Epithelial cell of proximal tubule (primary cell): ENCODE results near the gene SPRR2D. TPM values are rescaled to one million over a fixed set of nuclear protein-coding genes. Genes with fewer than 3 reads are reported as not detected.

Experiments used
- DNase-seq: peaks from one replicate; pipeline ENCODE4 v3.0.0-alpha.2; 2011; ENCODE audit warnings: low read depth
- H3K4me3 ChIP-seq: 2 replicates; pipeline ENCODE4 v1.5.1; 2011; ENCODE audit warnings: low read depth, mild to moderate bottlenecking, low read length
- total RNA-seq: library from RNA; depleted of rRNA; stranded (reverse); fragments of >200 nt; gene quantifications from 2 replicates; pipeline ENCODE4 v1.2.3, GENCODE V29; 2015
- TF ChIP-seq, protein P1 (sequence below): conservative IDR thresholded peaks from 2 replicates; pipeline ENCODE4 v1.5.1; 2012; ENCODE audit warnings: low read depth, mild to moderate bottlenecking, low read length

The SPRR2D gene
- total RNA-seq, 1 donor from 2014 or later: not detected

DNA sequence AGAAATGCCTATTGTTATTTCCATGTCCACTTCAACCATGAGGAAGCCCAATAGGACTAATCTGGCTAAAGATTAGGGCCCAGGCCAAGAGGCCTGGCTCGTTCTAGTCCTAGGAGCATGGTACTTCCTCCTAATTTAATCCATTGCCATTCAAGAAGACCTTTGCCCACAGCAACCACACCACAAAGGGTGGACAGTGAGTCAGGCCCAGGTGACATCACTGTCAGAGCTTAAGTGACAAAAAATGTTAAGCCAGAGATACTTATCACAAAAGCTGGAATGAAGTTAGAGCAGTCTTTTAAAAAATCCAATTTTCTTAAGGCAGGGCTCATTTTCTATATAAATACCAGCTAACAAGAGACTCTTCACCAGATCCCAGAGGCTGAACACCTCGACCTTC is 39.5 kb downstream of the SPRR2D start, which contains the start of gene SPRR3:
Gene SPRR3 (plus strand): TSS at position 368 of the 400 bp plus-strand sequence. CDS start 1,272 bp downstream, outside the sequence.
- DNase-seq: no peak
- H3K4me3 ChIP-seq: no peak within 1 kb of the TSS
- TF ChIP-seq, protein P1, sequence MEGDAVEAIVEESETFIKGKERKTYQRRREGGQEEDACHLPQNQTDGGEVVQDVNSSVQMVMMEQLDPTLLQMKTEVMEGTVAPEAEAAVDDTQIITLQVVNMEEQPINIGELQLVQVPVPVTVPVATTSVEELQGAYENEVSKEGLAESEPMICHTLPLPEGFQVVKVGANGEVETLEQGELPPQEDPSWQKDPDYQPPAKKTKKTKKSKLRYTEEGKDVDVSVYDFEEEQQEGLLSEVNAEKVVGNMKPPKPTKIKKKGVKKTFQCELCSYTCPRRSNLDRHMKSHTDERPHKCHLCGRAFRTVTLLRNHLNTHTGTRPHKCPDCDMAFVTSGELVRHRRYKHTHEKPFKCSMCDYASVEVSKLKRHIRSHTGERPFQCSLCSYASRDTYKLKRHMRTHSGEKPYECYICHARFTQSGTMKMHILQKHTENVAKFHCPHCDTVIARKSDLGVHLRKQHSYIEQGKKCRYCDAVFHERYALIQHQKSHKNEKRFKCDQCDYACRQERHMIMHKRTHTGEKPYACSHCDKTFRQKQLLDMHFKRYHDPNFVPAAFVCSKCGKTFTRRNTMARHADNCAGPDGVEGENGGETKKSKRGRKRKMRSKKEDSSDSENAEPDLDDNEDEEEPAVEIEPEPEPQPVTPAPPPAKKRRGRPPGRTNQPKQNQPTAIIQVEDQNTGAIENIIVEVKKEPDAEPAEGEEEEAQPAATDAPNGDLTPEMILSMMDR: no peak

DNA sequence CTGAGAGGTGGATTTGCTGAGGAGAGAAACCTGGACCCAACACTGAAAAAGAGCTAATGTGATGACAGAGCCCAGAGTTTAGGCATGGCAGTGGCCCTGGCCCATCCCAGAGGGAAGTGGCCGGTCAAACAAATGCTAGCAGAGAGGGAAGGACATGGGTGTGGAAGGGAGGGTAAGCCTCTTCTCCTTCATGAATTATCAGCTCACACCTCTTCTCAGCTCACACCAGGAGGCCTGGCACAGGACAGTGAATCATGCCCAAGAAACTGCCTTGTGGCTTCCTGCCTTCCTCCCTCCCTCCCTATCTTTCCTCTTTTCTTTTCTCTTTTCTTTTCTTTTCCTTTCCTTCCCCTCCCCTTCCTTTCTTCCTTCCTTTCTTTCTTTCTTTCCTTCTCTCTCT is 40.6 kb downstream of the SPRR2D start:
- DNase-seq: no peak
- H3K4me3 ChIP-seq: no peak overlapping the region
- TF ChIP-seq, protein P1: no peak

DNA sequence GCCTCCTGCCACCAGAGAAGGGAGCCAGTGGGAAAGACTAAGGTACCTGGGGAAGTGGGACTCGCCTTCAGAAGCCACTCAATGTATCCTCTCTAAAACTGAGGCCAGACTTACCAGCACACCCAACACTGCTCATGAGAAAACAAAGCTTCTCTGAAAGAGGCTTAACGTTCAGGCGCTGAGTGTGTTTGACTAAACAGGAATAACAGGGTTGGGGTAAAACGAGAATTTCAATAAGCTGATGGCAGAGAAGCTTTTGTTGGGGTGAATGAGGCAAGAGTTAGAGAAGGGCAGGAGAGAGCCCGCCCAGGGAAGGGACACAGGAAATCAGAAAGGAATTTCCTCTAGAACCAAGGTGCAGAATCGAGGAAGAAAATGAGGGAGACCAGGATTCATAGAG is 41.1 kb downstream of the SPRR2D start:
- no peak overlapping the region for H3K4me3 ChIP-seq
- DNase-seq: no peak
- TF ChIP-seq, protein P1: no peak

DNA sequence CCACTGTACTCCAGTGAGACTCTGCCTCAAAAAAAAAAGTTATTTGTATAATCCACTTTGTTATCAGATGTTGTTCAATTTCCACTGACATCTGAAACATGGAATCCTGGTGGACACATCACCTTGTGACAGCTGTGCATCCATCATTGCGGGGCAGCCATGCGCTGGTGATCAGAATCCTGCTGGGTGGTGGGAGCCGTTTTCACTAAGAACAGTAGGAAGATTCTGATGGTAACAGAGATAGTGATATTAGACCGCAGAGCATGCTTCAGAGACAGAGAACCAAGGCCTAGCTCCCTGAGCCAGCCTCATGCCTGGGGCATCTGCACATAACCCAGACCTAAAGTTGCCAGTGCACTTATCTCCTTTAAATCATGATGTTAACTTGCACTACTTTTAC is 42.4 kb downstream of the SPRR2D start:
- no peak for DNase-seq
- TF ChIP-seq, protein P1: no peak
- H3K4me3 ChIP-seq: no peak overlapping the region

DNA sequence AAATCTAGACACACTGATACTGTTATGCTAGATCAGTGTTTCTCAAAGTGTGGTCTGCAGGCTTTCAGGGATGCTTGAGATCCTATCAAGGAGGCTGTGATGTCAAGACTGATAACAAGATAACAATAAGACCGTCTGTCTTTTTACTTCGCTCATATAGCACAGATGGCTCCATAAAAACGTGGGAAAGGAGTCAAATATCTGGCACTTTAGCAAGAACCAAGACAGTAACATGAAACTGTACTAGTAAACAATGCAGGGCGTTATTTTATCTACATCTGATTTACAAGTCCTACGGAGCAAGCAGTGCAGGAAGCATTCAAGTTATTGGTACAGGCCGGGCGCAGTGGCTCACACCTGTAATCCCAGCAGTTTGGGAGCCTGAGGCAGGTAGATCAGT is 43.0 kb downstream of the SPRR2D start:
- no peak for DNase-seq
- H3K4me3 ChIP-seq: no peak overlapping the region
- TF ChIP-seq, protein P1: no peak

DNA sequence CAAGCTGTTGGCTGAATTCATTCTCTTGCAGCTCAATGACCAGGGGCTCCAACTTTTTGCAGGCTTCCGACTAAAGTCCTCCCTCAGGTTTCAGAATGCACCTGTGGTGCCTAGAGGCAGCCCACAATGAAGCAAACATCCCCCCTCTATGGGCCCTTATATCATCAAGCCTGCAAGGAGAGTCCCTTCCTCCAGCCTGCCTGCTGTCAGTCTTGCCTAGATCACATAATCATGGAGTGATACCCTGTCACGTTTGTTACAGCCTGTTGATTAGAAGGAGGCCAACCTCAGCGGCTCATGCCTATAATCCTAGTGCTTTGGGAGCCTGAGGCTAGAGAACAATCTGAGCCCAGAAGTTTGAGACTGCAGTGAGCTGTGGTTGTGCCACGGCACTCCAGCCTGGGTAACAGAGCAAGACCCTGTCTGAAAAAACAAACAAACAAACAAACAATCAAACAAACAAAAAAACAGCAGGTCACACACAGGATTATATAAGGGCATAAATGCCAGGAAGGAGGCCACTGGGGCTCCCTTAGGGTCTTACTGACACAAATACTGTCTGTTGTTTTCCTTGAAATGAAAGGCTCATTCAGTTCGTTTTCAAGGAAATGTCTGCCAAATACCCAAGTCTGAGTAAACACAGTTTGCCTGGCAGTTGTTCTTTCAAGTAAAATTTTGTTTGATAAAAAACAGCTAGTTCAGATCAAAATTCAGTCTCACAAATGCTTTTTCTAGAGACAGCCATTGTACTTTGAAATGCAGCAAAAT is 44.1 kb downstream of the SPRR2D start:
- TF ChIP-seq, protein P1: no peak
- H3K4me3 ChIP-seq: no peak overlapping the region
- no peak for DNase-seq

DNA sequence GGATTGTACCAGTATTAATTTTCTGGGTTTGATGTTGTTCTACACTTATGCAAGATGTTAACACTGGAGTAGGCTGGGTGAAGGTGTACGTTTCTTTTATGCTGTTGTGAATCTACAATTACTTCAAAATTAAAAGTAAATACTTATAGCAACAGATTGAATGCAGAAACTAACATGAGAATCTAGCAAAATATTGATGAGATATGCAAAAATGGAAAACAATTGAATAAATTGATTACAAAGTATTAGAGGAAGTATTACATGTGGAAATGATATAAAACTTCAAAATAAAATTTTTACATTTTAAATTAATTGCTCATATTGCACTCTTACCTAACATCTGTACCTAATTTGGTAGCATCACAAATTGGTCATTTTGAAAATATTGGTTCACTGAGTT is 45.1 kb downstream of the SPRR2D start:
- TF ChIP-seq, protein P1: no peak

More for the DNA sequence above, 45.1 kb downstream of the SPRR2D start:
- no peak for DNase-seq
- H3K4me3 ChIP-seq: no peak overlapping the region
